ENCODE measurements around the gene TFB1M.

The TFB1M gene

DNA sequence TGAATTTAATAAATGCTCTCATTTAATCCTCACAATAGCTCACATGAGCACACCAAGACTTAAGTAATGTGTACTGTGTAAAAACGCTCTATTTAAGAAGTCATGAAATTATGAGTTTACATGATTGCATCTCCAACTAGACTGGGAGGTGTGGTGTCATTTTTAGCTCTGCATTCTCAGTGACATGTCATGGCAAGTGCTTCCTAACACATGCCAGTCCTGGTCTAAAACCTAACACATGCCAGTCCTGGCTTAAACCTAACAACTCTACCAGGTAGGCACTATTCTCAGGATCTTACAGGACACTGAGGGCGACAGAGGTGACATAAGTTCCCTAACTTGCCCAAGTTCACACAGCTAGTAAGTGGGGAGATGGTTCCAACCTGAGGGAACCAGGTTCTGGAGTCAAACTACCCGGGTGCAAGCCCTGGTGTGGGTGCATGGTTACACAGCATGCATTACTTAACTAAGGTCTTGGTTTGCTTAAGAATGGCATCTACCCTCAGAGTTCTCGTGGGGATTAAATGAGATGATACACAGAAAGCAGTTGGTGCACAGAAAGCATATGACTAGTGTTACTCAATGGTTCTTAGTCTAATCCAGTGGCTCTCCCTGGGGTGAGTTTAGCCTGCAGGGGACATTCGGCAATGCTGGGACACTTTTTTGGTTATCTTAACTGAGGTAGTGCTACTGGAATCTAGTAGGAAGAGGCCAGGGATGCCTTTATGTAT is 35.8 kb downstream of the TFB1M start:
- no peak overlapping the region for H2BK5ac ChIP-seq (ENCODE audit: low read depth, low read length, poor library complexity, severe bottlenecking)
- H4K91ac ChIP-seq (ENCODE audit: low read length) = no peak overlapping the region
- no peaks in the 10 kb centered on the region for H3K4me1 ChIP-seq (ENCODE audit: control insufficient read depth, insufficient read depth, low read depth, low read length)
- H3K18ac ChIP-seq (ENCODE audit: low read depth in 1 of 2, low read length in 2 of 2) = peak overlapping the region; percentile 70 to 77
- H4K8ac ChIP-seq (ENCODE audit: low read length) = peak overlapping the region; percentile 81
- no peaks in the 10 kb centered on the region for H3K27me3 ChIP-seq (ENCODE audit: control insufficient read depth in 1 of 2, insufficient read depth in 1 of 2, low read length in 2 of 2)
- 97% methylated on average over 5 of the region's 5 CpGs for WGBS
- H2BK12ac ChIP-seq (ENCODE audit: low read length in 2 of 2) = peak overlapping the region in 1 of 2 experiments; percentile 52
- H3K4me3 ChIP-seq (ENCODE audit: insufficient read depth in 1 of 2, low read depth in 1 of 2, low read length in 2 of 2) = no peak overlapping the region
- H2AFZ ChIP-seq (ENCODE audit: low read depth, low read length) = no peak overlapping the region
- H3K4me2 ChIP-seq (ENCODE audit: low read length, poor library complexity, severe bottlenecking) = no peak overlapping the region
- no peak overlapping the region for H3K9ac ChIP-seq (ENCODE audit: low read length)
- peaks cover 8% of the 10 kb centered on the region for H3K79me1 ChIP-seq (replicated peaks; ENCODE audit: low read length, poor library complexity, severe bottlenecking)
- DNase-seq = no peak
- no peak overlapping the region for H2BK15ac ChIP-seq (ENCODE audit: low read depth, poor library complexity, severe bottlenecking)
- no peak overlapping the region for H3K4ac ChIP-seq (ENCODE audit: low read depth in 1 of 2, low read length in 2 of 2)
- H3K23ac ChIP-seq (ENCODE audit: low read length in 2 of 2) = no peak overlapping the region
- no peaks in the 10 kb centered on the region for H3K9me3 ChIP-seq (ENCODE audit: control insufficient read depth, low read length)
- no peak overlapping the region for H3K27ac ChIP-seq (ENCODE audit: low read length, poor library complexity, severe bottlenecking)
- no peak overlapping the region for H2BK120ac ChIP-seq (ENCODE audit: low read depth, low read length)
- H3K14ac ChIP-seq (ENCODE audit: low read length in 2 of 2) = no peak overlapping the region
- peaks cover 6 to 25% of the 10 kb centered on the region in 2 experiments for H3K36me3 ChIP-seq (ENCODE audit: control insufficient read depth in 1 of 2, insufficient read depth in 2 of 2, low read depth in 1 of 2, low read length in 2 of 2)
- no peak overlapping the region for H2AK5ac ChIP-seq (ENCODE audit: low read length, severe bottlenecking)

DNA sequence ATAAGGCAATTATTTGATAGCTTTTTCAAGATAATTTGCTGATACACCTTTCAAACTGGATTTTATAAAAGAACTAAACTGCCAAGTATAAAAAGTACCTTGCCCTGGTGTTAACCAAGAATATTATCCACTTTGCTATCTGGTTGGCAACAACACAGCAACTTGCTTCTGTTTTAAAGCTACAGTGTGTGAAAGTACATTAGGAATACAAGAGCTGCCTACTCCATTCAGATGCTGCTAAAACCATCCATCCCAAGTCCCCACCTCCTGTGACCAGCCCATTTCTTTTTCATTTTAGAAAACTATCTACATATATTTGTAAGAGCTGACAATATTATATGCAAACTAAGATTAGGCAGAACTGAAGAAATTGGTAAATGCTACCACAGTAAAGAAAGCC is 37.6 kb downstream of the TFB1M start:
- Histone ChIP-seq H2BK5ac (ENCODE audit: low read depth, low read length, poor library complexity, severe bottlenecking) (no peak overlapping the region), H4K8ac (ENCODE audit: low read length) (no peak overlapping the region), H3K4me3 (ENCODE audit: insufficient read depth in 1 of 2, low read depth in 1 of 2, low read length in 2 of 2) (no peak overlapping the region), H3K23ac (ENCODE audit: low read length in 2 of 2) (no peak overlapping the region), H2AFZ (ENCODE audit: low read depth, low read length) (no peak overlapping the region), H3K36me3 (ENCODE audit: control insufficient read depth in 1 of 2, insufficient read depth in 2 of 2, low read depth in 1 of 2, low read length in 2 of 2) (peaks cover 6 to 13% of the 10 kb centered on the region in 2 experiments), H2BK120ac (ENCODE audit: low read depth, low read length) (no peak overlapping the region), H3K27ac (ENCODE audit: low read length, poor library complexity, severe bottlenecking) (no peak overlapping the region), H2BK15ac (ENCODE audit: low read depth, poor library complexity, severe bottlenecking) (no peak overlapping the region), H4K91ac (ENCODE audit: low read length) (no peak overlapping the region), H3K18ac (ENCODE audit: low read depth in 1 of 2, low read length in 2 of 2) (no peak overlapping the region), H3K79me1 (replicated peaks; ENCODE audit: low read length, poor library complexity, severe bottlenecking) (peaks cover 11% of the 10 kb centered on the region), H3K4ac (ENCODE audit: low read depth in 1 of 2, low read length in 2 of 2) (no peak overlapping the region), H2BK12ac (ENCODE audit: low read length in 2 of 2) (no peak overlapping the region), H3K4me1 (ENCODE audit: control insufficient read depth, insufficient read depth, low read depth, low read length) (no peaks in the 10 kb centered on the region), H3K9ac (ENCODE audit: low read length) (no peak overlapping the region), H3K9me3 (ENCODE audit: control insufficient read depth, low read length) (no peaks in the 10 kb centered on the region), H3K4me2 (ENCODE audit: low read length, poor library complexity, severe bottlenecking) (no peak overlapping the region), H2AK5ac (ENCODE audit: low read length, severe bottlenecking) (no peak overlapping the region), H3K27me3 (ENCODE audit: control insufficient read depth in 1 of 2, insufficient read depth in 1 of 2, low read length in 2 of 2) (no peaks in the 10 kb centered on the region), H3K14ac (ENCODE audit: low read length in 2 of 2) (no peak overlapping the region)
- DNase-seq = no peak

- H3K9me3 ChIP-seq (ENCODE audit: control insufficient read depth, low read length) = no peaks in the 10 kb centered on the region
- H2AFZ ChIP-seq (ENCODE audit: low read depth, low read length) = no peak overlapping the region
- H3K4me3 ChIP-seq (ENCODE audit: insufficient read depth in 1 of 2, low read depth in 1 of 2, low read length in 2 of 2) = no peak overlapping the region
- peak overlapping the region; percentile 96 to 99 for H2BK12ac ChIP-seq (ENCODE audit: low read length in 2 of 2)
- no peak overlapping the region for H2AK5ac ChIP-seq (ENCODE audit: low read length, severe bottlenecking)
- H3K4me1 ChIP-seq (ENCODE audit: control insufficient read depth, insufficient read depth, low read depth, low read length) = no peaks in the 10 kb centered on the region
- no peak overlapping the region for H2BK5ac ChIP-seq (ENCODE audit: low read depth, low read length, poor library complexity, severe bottlenecking)
- peak overlapping the region in 1 of 2 experiments; percentile 14 for H3K14ac ChIP-seq (ENCODE audit: low read length in 2 of 2)
- peaks cover 6 to 13% of the 10 kb centered on the region in 2 experiments for H3K36me3 ChIP-seq (ENCODE audit: control insufficient read depth in 1 of 2, insufficient read depth in 2 of 2, low read depth in 1 of 2, low read length in 2 of 2)
- no peak overlapping the region for H3K4me2 ChIP-seq (ENCODE audit: low read length, poor library complexity, severe bottlenecking)
- 68% methylated on average over 8 of the region's 10 CpGs for WGBS
- no peak overlapping the region for H3K9ac ChIP-seq (ENCODE audit: low read length)
- H4K8ac ChIP-seq (ENCODE audit: low read length) = peak overlapping the region; percentile 87
- peak overlapping the region; percentile 60 for H2BK15ac ChIP-seq (ENCODE audit: low read depth, poor library complexity, severe bottlenecking)
- DNase-seq = peak; percentile 29
- peak overlapping the region; percentile 94 for H4K91ac ChIP-seq (ENCODE audit: low read length)
- H3K4ac ChIP-seq (ENCODE audit: low read depth in 1 of 2, low read length in 2 of 2) = peak overlapping the region; percentile 78 to 95
- no peak overlapping the region for H3K23ac ChIP-seq (ENCODE audit: low read length in 2 of 2)
- H3K79me1 ChIP-seq (replicated peaks; ENCODE audit: low read length, poor library complexity, severe bottlenecking) = peaks cover 10% of the 10 kb centered on the region
- no peak overlapping the region for H3K27ac ChIP-seq (ENCODE audit: low read length, poor library complexity, severe bottlenecking)
- H3K18ac ChIP-seq (ENCODE audit: low read depth in 1 of 2, low read length in 2 of 2) = peak overlapping the region; percentile 87 to 88
- H3K27me3 ChIP-seq (ENCODE audit: control insufficient read depth in 1 of 2, insufficient read depth in 1 of 2, low read length in 2 of 2) = no peaks in the 10 kb centered on the region
- peak overlapping the region; percentile 76 for H2BK120ac ChIP-seq (ENCODE audit: low read depth, low read length)
These were observed 38.3 kb downstream of the TFB1M start for GRCh38 chr6:155275808-155276480.

GRCh38 chr6:155274533-155274932 is 39.8 kb downstream of the TFB1M start:
- no peak overlapping the region for H2AK5ac ChIP-seq (ENCODE audit: low read length, severe bottlenecking)
- no peak overlapping the region for H4K91ac ChIP-seq (ENCODE audit: low read length)
- peak overlapping the region; percentile 63 for H3K9ac ChIP-seq (ENCODE audit: low read length)
- H3K4me1 ChIP-seq (ENCODE audit: control insufficient read depth, insufficient read depth, low read depth, low read length) = no peaks in the 10 kb centered on the region
- peak overlapping the region in 1 of 2 experiments; percentile 19 for H3K18ac ChIP-seq (ENCODE audit: low read depth in 1 of 2, low read length in 2 of 2)
- H3K27ac ChIP-seq (ENCODE audit: low read length, poor library complexity, severe bottlenecking) = no peak overlapping the region
- no peak overlapping the region for H2BK5ac ChIP-seq (ENCODE audit: low read depth, low read length, poor library complexity, severe bottlenecking)
- no CpG with 5 or more reads among the region's 1 CpG for WGBS
- H3K14ac ChIP-seq (ENCODE audit: low read length in 2 of 2) = no peak overlapping the region
- H4K8ac ChIP-seq (ENCODE audit: low read length) = no peak overlapping the region
- peaks cover 14% of the 10 kb centered on the region for H3K79me1 ChIP-seq (replicated peaks; ENCODE audit: low read length, poor library complexity, severe bottlenecking)
- H3K4ac ChIP-seq (ENCODE audit: low read depth in 1 of 2, low read length in 2 of 2) = no peak overlapping the region
- H2BK12ac ChIP-seq (ENCODE audit: low read length in 2 of 2) = no peak overlapping the region
- H3K36me3 ChIP-seq (ENCODE audit: control insufficient read depth in 1 of 2, insufficient read depth in 2 of 2, low read depth in 1 of 2, low read length in 2 of 2) = peaks cover 3 to 7% of the 10 kb centered on the region in 2 experiments
- no peaks in the 10 kb centered on the region for H3K9me3 ChIP-seq (ENCODE audit: control insufficient read depth, low read length)
- H2BK120ac ChIP-seq (ENCODE audit: low read depth, low read length) = peak overlapping the region; percentile 64
- no peak overlapping the region for H3K4me3 ChIP-seq (ENCODE audit: insufficient read depth in 1 of 2, low read depth in 1 of 2, low read length in 2 of 2)
- H2AFZ ChIP-seq (ENCODE audit: low read depth, low read length) = no peak overlapping the region
- no peak overlapping the region for H2BK15ac ChIP-seq (ENCODE audit: low read depth, poor library complexity, severe bottlenecking)
- peak; percentile 48 for DNase-seq
- no peaks in the 10 kb centered on the region for H3K27me3 ChIP-seq (ENCODE audit: control insufficient read depth in 1 of 2, insufficient read depth in 1 of 2, low read length in 2 of 2)
- no peak overlapping the region for H3K23ac ChIP-seq (ENCODE audit: low read length in 2 of 2)
- no peak overlapping the region for H3K4me2 ChIP-seq (ENCODE audit: low read length, poor library complexity, severe bottlenecking)

Measured in mesenchymal stem cell (in vitro differentiated cells and primary cell).